OCI-LY7 (cell line): Measurements from ENCODE around the gene DOCK4.

Experiments used
- CTCF ChIP-seq: fragments of 200-600 bp; sonication (generic); conservative IDR thresholded peaks from 2 replicates; pipeline ENCODE4 v1.5.1; 2014; ENCODE audit warnings: mild to moderate bottlenecking, antibody characterized with exemption, low read length, moderate library complexity, mixed read lengths
- EZH2phosphoT487 ChIP-seq: fragments of 200-600 bp; sonication (generic); IDR thresholded peaks from 2 replicates; pipeline ENCODE4 v1.6.1; 2018; ENCODE audit warnings: low read depth, borderline replicate concordance, mild to moderate bottlenecking, mixed run types, antibody characterized with exemption, low read length, moderate library complexity, mixed read lengths

GRCh38 chr7:112159351-112159750 is 46.8 kb downstream of the DOCK4 start:
- TF ChIP-seq CTCF (no peak), EZH2phosphoT487 (no peak)
